ENCODE measurements around the gene SERP1. TPM values are rescaled to one million over a fixed set of nuclear protein-coding genes. Genes with fewer than 3 reads are reported as not detected.

The SERP1 gene
- polyA plus RNA-seq, 1 of the 3 experiments (the other 2 are of a cell fraction): 77.4 TPM

DNA sequence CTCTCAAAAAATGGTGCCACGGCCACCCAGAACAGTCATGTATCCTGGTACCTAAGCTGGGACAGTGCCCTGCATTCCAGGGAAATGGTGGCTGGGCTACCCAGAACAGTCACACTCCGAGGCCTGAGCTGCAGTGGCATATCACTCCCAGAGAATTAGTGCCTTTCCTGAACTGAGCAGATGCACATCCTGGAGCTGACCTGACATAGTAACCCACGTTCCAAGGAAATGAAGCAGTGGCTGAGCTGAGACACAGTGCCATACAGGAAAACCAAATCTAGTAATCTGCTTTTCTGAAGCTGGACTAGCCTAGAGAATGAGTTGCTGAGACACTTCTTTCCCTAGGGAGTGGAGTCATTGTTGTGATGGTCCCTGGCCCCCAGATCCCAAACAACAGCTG is 41.8 kb downstream of the SERP1 start:
- Histone ChIP-seq H3K79me2 (ENCODE audit: insufficient read depth) (no peaks in the 10 kb centered on the region), H3K4me3 (ENCODE audit: low read depth in 2 of 2, low read length in 1 of 2) (no peak overlapping the region), H3K9ac (no peak overlapping the region), H3F3A (replicated peaks; ENCODE audit: insufficient read depth) (no peaks in the 10 kb centered on the region), H3K27ac (ENCODE audit: low read depth in 2 of 2, low read length in 1 of 2) (no peak overlapping the region), H3K9me3 (no peaks in the 10 kb centered on the region), H2AFZ (ENCODE audit: low read depth) (no peak overlapping the region), H3K9me2 (no peaks in the 10 kb centered on the region), H3K4me2 (no peak overlapping the region), H3K36me3 (replicated peaks in 1 of 2; ENCODE audit: control insufficient read depth in 1 of 2, insufficient read depth in 2 of 2, low read length in 1 of 2) (no peaks in the 10 kb centered on the region), H4K20me1 (ENCODE audit: insufficient read depth) (no peaks in the 10 kb centered on the region), H3K27me3 (ENCODE audit: insufficient read depth) (no peaks in the 10 kb centered on the region), H3K4me1 (ENCODE audit: control insufficient read depth in 1 of 2, insufficient read depth in 2 of 2, low read depth in 1 of 2, low read length in 1 of 2) (no peaks in the 10 kb centered on the region)
- DNase-seq: no peak
- no peak for TF ChIP-seq ELF1 (IDR thresholded peaks at IDR 0.05)
- TF ChIP-seq CHD2 (IDR thresholded peaks at IDR 0.05; ENCODE audit: low read length, partially characterized antibody): no peak
- TF ChIP-seq, protein P1, sequence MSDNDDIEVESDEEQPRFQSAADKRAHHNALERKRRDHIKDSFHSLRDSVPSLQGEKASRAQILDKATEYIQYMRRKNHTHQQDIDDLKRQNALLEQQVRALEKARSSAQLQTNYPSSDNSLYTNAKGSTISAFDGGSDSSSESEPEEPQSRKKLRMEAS (IDR thresholded peaks at IDR 0.05; ENCODE audit: low read depth): no peak
- TF ChIP-seq TEAD4 (IDR thresholded peaks at IDR 0.05; ENCODE audit: borderline replicate concordance, insufficient read depth): no peak
- TF ChIP-seq JUND (IDR thresholded peaks at IDR 0.05): no peak
- no peak for TF ChIP-seq FOXM1 (IDR thresholded peaks at IDR 0.05; ENCODE audit: low read depth)
- no peak for TF ChIP-seq MEF2A (IDR thresholded peaks at IDR 0.05; ENCODE audit: borderline replicate concordance, low read depth)
- TF ChIP-seq, protein P2, sequence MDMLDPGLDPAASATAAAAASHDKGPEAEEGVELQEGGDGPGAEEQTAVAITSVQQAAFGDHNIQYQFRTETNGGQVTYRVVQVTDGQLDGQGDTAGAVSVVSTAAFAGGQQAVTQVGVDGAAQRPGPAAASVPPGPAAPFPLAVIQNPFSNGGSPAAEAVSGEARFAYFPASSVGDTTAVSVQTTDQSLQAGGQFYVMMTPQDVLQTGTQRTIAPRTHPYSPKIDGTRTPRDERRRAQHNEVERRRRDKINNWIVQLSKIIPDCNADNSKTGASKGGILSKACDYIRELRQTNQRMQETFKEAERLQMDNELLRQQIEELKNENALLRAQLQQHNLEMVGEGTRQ (IDR thresholded peaks at IDR 0.05; ENCODE audit: borderline replicate concordance, low read depth, low read length): no peak
- TF ChIP-seq, protein P3, sequence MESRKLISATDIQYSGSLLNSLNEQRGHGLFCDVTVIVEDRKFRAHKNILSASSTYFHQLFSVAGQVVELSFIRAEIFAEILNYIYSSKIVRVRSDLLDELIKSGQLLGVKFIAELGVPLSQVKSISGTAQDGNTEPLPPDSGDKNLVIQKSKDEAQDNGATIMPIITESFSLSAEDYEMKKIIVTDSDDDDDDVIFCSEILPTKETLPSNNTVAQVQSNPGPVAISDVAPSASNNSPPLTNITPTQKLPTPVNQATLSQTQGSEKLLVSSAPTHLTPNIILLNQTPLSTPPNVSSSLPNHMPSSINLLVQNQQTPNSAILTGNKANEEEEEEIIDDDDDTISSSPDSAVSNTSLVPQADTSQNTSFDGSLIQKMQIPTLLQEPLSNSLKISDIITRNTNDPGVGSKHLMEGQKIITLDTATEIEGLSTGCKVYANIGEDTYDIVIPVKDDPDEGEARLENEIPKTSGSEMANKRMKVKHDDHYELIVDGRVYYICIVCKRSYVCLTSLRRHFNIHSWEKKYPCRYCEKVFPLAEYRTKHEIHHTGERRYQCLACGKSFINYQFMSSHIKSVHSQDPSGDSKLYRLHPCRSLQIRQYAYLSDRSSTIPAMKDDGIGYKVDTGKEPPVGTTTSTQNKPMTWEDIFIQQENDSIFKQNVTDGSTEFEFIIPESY (IDR thresholded peaks at IDR 0.05; ENCODE audit: borderline replicate concordance, low read depth): no peak
- no peak for TF ChIP-seq EZH2phosphoT487 (IDR thresholded peaks at IDR 0.05; ENCODE audit: borderline replicate concordance, low read depth)
- no peak for TF ChIP-seq POLR2AphosphoS5 (IDR thresholded peaks at IDR 0.05; ENCODE audit: low read depth, low read length)
- no peak for TF ChIP-seq RXRA (IDR thresholded peaks at IDR 0.05; ENCODE audit: borderline replicate concordance, low read depth)
- TF ChIP-seq RAD21 (IDR thresholded peaks at IDR 0.05; ENCODE audit: low read length): no peak
- TF ChIP-seq, protein P4, sequence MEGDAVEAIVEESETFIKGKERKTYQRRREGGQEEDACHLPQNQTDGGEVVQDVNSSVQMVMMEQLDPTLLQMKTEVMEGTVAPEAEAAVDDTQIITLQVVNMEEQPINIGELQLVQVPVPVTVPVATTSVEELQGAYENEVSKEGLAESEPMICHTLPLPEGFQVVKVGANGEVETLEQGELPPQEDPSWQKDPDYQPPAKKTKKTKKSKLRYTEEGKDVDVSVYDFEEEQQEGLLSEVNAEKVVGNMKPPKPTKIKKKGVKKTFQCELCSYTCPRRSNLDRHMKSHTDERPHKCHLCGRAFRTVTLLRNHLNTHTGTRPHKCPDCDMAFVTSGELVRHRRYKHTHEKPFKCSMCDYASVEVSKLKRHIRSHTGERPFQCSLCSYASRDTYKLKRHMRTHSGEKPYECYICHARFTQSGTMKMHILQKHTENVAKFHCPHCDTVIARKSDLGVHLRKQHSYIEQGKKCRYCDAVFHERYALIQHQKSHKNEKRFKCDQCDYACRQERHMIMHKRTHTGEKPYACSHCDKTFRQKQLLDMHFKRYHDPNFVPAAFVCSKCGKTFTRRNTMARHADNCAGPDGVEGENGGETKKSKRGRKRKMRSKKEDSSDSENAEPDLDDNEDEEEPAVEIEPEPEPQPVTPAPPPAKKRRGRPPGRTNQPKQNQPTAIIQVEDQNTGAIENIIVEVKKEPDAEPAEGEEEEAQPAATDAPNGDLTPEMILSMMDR (IDR thresholded peaks at IDR 0.05): no peak
- no peak for TF ChIP-seq TAF1 (IDR thresholded peaks at IDR 0.05; ENCODE audit: borderline replicate concordance, low read depth, low read length)
- TF ChIP-seq, protein P5, sequence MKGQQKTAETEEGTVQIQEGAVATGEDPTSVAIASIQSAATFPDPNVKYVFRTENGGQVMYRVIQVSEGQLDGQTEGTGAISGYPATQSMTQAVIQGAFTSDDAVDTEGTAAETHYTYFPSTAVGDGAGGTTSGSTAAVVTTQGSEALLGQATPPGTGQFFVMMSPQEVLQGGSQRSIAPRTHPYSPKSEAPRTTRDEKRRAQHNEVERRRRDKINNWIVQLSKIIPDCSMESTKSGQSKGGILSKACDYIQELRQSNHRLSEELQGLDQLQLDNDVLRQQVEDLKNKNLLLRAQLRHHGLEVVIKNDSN (IDR thresholded peaks at IDR 0.05; ENCODE audit: borderline replicate concordance, low read depth): no peak
- TF ChIP-seq YY1 (IDR thresholded peaks at IDR 0.05; ENCODE audit: low read depth): no peak
- no peak for TF ChIP-seq GABPA (IDR thresholded peaks at IDR 0.05; ENCODE audit: low read depth)
- TF ChIP-seq, protein P6, sequence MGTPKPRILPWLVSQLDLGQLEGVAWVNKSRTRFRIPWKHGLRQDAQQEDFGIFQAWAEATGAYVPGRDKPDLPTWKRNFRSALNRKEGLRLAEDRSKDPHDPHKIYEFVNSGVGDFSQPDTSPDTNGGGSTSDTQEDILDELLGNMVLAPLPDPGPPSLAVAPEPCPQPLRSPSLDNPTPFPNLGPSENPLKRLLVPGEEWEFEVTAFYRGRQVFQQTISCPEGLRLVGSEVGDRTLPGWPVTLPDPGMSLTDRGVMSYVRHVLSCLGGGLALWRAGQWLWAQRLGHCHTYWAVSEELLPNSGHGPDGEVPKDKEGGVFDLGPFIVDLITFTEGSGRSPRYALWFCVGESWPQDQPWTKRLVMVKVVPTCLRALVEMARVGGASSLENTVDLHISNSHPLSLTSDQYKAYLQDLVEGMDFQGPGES (IDR thresholded peaks at IDR 0.05; ENCODE audit: low read depth, low read length): no peak
- no peak for TF ChIP-seq EP300 (IDR thresholded peaks at IDR 0.05; ENCODE audit: borderline replicate concordance in 1 of 2, low read depth in 1 of 2, low read length in 1 of 2)
- POLR2A ChIA-PET: no interaction called here
- 25% methylated on average over 1 of the region's 3 CpGs for WGBS (ENCODE audit: low lambda C conversion rate)
- CTCF ChIA-PET: interaction anchor here (1.3 to 2.8 kb wide), 4 partner anchors 9 to 265 kb away, joined by 3 to 12 read pairs (median 6); no protein-coding TSS in a partner anchor
